ENCODE results near the gene ICA1L. TPM values are rescaled to one million over a fixed set of nuclear protein-coding genes. Genes with fewer than 3 reads are reported as not detected.

The ICA1L gene
- polyA plus RNA-seq, 1 of the 3 experiments (the other 2 are of a cell fraction) = 3.7 TPM

- 100% methylated on average over 1 of the region's 1 CpG for WGBS (ENCODE audit: low lambda C conversion rate)
- Histone ChIP-seq H3K27me3 (ENCODE audit: insufficient read depth) (no peaks in the 10 kb centered on the region), H3K36me3 (replicated peaks in 1 of 2; ENCODE audit: control insufficient read depth in 1 of 2, insufficient read depth in 2 of 2, low read length in 1 of 2) (no peaks in the 10 kb centered on the region), H3K79me2 (ENCODE audit: insufficient read depth) (no peaks in the 10 kb centered on the region), H2AFZ (ENCODE audit: low read depth) (no peak overlapping the region), H3K27ac (ENCODE audit: low read depth in 2 of 2, low read length in 1 of 2) (no peak overlapping the region), H3K4me2 (no peak overlapping the region), H3K4me1 (ENCODE audit: control insufficient read depth in 1 of 2, insufficient read depth in 2 of 2, low read depth in 1 of 2, low read length in 1 of 2) (no peaks in the 10 kb centered on the region), H4K20me1 (ENCODE audit: insufficient read depth) (no peaks in the 10 kb centered on the region), H3K9me2 (no peaks in the 10 kb centered on the region), H3F3A (replicated peaks; ENCODE audit: insufficient read depth) (no peaks in the 10 kb centered on the region), H3K9me3 (no peaks in the 10 kb centered on the region), H3K9ac (no peak overlapping the region), H3K4me3 (ENCODE audit: low read depth in 2 of 2, low read length in 1 of 2) (no peak overlapping the region)
- CTCF ChIA-PET = interaction anchor here (1.2 kb wide), 1 partner anchor 66 kb away, joined by 3 read pairs; no protein-coding TSS in a partner anchor
- no peak for DNase-seq
- TF ChIP-seq ELF1 (IDR thresholded peaks at IDR 0.05) (no peak), TEAD4 (IDR thresholded peaks at IDR 0.05; ENCODE audit: borderline replicate concordance, insufficient read depth) (no peak), TCF12 (IDR thresholded peaks at IDR 0.05) (no peak), NFIC (IDR thresholded peaks at IDR 0.05; ENCODE audit: borderline replicate concordance) (no peak), SMC3 (IDR thresholded peaks at IDR 0.05; ENCODE audit: low read depth, low read length) (no peak), USF1 (IDR thresholded peaks at IDR 0.05; ENCODE audit: borderline replicate concordance, low read depth) (no peak), FOXM1 (IDR thresholded peaks at IDR 0.05; ENCODE audit: low read depth) (no peak), EP300 (IDR thresholded peaks at IDR 0.05; ENCODE audit: borderline replicate concordance in 1 of 2, low read depth in 1 of 2, low read length in 1 of 2) (no peak), RXRA (IDR thresholded peaks at IDR 0.05; ENCODE audit: borderline replicate concordance, low read depth) (no peak), NRF1 (IDR thresholded peaks at IDR 0.05; ENCODE audit: low read depth, low read length) (no peak), TAF1 (IDR thresholded peaks at IDR 0.05; ENCODE audit: borderline replicate concordance, low read depth, low read length) (no peak), MXI1 (IDR thresholded peaks at IDR 0.05; ENCODE audit: low read depth, low read length) (no peak), RFX5 (IDR thresholded peaks at IDR 0.05; ENCODE audit: low read length) (no peak)
- POLR2A ChIA-PET = no interaction called here
Measured at GRCh38 chr2:202824901-202825300, 46.7 kb downstream of the ICA1L start.

GRCh38 chr2:202822411-202822810 is 49.2 kb downstream of the ICA1L start:
- no peaks in the 10 kb centered on the region for H3K36me3 ChIP-seq (replicated peaks in 1 of 2; ENCODE audit: control insufficient read depth in 1 of 2, insufficient read depth in 2 of 2, low read length in 1 of 2)
- H3K27me3 ChIP-seq (ENCODE audit: insufficient read depth) = no peaks in the 10 kb centered on the region
- no peaks in the 10 kb centered on the region for H3K79me2 ChIP-seq (ENCODE audit: insufficient read depth)
- ChIA-PET CTCF (interaction anchor here (0.8 to 1.1 kb wide), 4 partner anchors 9 to 997 kb away, joined by 3 read pairs; no protein-coding TSS in a partner anchor), POLR2A (no interaction called here)
- H3F3A ChIP-seq (replicated peaks; ENCODE audit: insufficient read depth) = no peaks in the 10 kb centered on the region
- no peak for DNase-seq
- H4K20me1 ChIP-seq (ENCODE audit: insufficient read depth) = no peaks in the 10 kb centered on the region
- H3K4me1 ChIP-seq (ENCODE audit: control insufficient read depth in 1 of 2, insufficient read depth in 2 of 2, low read depth in 1 of 2, low read length in 1 of 2) = no peaks in the 10 kb centered on the region
- TF ChIP-seq CTCF (IDR thresholded peaks at IDR 0.05) (no peak), GATA2 (CRISPR knock-in tag; IDR thresholded peaks at IDR 0.05) (no peak), USF2 (IDR thresholded peaks at IDR 0.05; ENCODE audit: borderline replicate concordance, low read depth, low read length) (no peak), EZH2phosphoT487 (IDR thresholded peaks at IDR 0.05; ENCODE audit: borderline replicate concordance, low read depth) (no peak), ELF1 (IDR thresholded peaks at IDR 0.05) (no peak), CHD2 (IDR thresholded peaks at IDR 0.05; ENCODE audit: low read length, partially characterized antibody) (no peak), RXRA (IDR thresholded peaks at IDR 0.05; ENCODE audit: borderline replicate concordance, low read depth) (no peak), NFIC (IDR thresholded peaks at IDR 0.05; ENCODE audit: borderline replicate concordance) (no peak), SIN3A (IDR thresholded peaks at IDR 0.05; ENCODE audit: borderline replicate concordance, low read depth, low read length) (no peak), RCOR1 (IDR thresholded peaks at IDR 0.05; ENCODE audit: low read length) (no peak), NRF1 (IDR thresholded peaks at IDR 0.05; ENCODE audit: low read depth, low read length) (no peak), SMC3 (IDR thresholded peaks at IDR 0.05; ENCODE audit: low read depth, low read length) (no peak), EP300 (IDR thresholded peaks at IDR 0.05; ENCODE audit: borderline replicate concordance in 1 of 2, low read depth in 1 of 2, low read length in 1 of 2) (no peak)
- no peak overlapping the region for H3K4me2 ChIP-seq
- no peaks in the 10 kb centered on the region for H3K9me2 ChIP-seq
- 89% methylated on average over 2 of the region's 2 CpGs for WGBS (ENCODE audit: low lambda C conversion rate)
- H3K27ac ChIP-seq (ENCODE audit: low read depth in 2 of 2, low read length in 1 of 2) = no peak overlapping the region
- no peak overlapping the region for H3K4me3 ChIP-seq (ENCODE audit: low read depth in 2 of 2, low read length in 1 of 2)
- H3K9me3 ChIP-seq = no peaks in the 10 kb centered on the region
- H2AFZ ChIP-seq (ENCODE audit: low read depth) = no peak overlapping the region
- H3K9ac ChIP-seq = no peak overlapping the region
